ENCODE results near the gene C19orf81. TPM values are rescaled to one million over a fixed set of nuclear protein-coding genes. Genes with fewer than 3 reads are reported as not detected.

The C19orf81 gene
- total and polyA plus RNA-seq, 2 of the 13 experiments (the other 11 are each of a cell fraction or from before 2014, with no cell fraction given) = not detected

DNA sequence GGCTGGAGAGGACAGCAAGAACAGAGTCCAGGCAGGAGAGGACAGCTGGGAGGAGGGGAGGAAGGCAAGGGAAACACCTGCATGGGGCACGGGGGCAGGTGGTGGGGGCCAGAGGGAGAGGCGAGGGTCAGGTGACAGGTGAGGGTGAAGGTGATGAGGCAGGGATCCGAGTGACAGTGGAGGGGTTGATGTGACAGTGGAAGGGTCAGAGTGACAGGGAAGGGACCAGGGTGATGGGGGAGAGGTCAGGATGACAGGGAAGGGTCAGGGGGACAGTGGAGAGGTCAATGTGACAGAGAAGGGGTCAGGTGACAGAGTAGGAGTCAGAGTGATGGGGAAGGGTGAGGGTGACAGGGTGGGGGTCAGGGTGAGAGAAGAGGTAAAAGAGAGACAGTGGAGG lies 29.1 kb downstream of the C19orf81 start:
- CTCF ChIA-PET (ENCODE audit: low intra/inter-chr PET ratio, low total read pairs) = no interaction called here
- H3K79me2 ChIP-seq (ENCODE audit: insufficient read depth, low read length) = no peaks in the 10 kb centered on the region
- H3K9ac ChIP-seq (ENCODE audit: insufficient read depth, low read depth, low read length) = no peak overlapping the region
- no peaks in the 10 kb centered on the region for H3K36me3 ChIP-seq (replicated peaks in 1 of 2; ENCODE audit: control insufficient read depth in 1 of 2, insufficient read depth in 2 of 2, low read length in 2 of 2)
- H3K4me1 ChIP-seq (ENCODE audit: insufficient read depth, low read length) = no peaks in the 10 kb centered on the region
- in situ Hi-C loops (cut with HindIII; ENCODE audit: extremely low pct_ligation_motif_present, low pct_unique_long_range_greater_than_20kb) (no loop called here), intact Hi-C loops (cut with micrococcal nuclease; ENCODE audit: unreplicated experiment) (no loop called here)
- DNase-seq (ENCODE audit: low spot score) (no peak), ATAC-seq (no peak), FAIRE-seq (no peak)
- H3K9me3 ChIP-seq (ENCODE audit: low read length) = no peaks in the 10 kb centered on the region
- no peak overlapping the region for H3K4me2 ChIP-seq (ENCODE audit: low read depth, low read length)
- no peak overlapping the region for H3K27ac ChIP-seq (ENCODE audit: extremely low read length, insufficient read depth, low read length)
- BruUV-seq (replicated peaks) = no TSS peak
- H3K27me3 ChIP-seq (ENCODE audit: control insufficient read depth in 1 of 2, insufficient read depth in 2 of 2, low read length in 2 of 2) = peaks cover 2 to 17% of the 10 kb centered on the region in 2 experiments; a peak in 3 of 5 replicates
- POLR2A ChIA-PET = no interaction called here
- H2AFZ ChIP-seq (ENCODE audit: low read length) = no peak overlapping the region
- WGBS (ENCODE audit: low lambda C conversion rate) = 3% methylated on average over 3 of the region's 3 CpGs
- H4K20me1 ChIP-seq (ENCODE audit: insufficient read depth, low read length) = no peaks in the 10 kb centered on the region
- TF ChIP-seq CREB1 (IDR thresholded peaks at IDR 0.05) = peak; percentile 13; the same call in 1 of the 2 replicates
- no peak for TF ChIP-seq CREB1 (CRISPR knock-in tag; IDR thresholded peaks at IDR 0.05)
- TF ChIP-seq ZNF766 (CRISPR knock-in tag; IDR thresholded peaks at IDR 0.05; ENCODE audit: borderline replicate concordance) = no peak
- H3K4me3 ChIP-seq (replicated peaks in 1 of 3; ENCODE audit: insufficient read depth in 1 of 3, low read depth in 2 of 3, low read length in 3 of 3) = no peak overlapping the region

DNA sequence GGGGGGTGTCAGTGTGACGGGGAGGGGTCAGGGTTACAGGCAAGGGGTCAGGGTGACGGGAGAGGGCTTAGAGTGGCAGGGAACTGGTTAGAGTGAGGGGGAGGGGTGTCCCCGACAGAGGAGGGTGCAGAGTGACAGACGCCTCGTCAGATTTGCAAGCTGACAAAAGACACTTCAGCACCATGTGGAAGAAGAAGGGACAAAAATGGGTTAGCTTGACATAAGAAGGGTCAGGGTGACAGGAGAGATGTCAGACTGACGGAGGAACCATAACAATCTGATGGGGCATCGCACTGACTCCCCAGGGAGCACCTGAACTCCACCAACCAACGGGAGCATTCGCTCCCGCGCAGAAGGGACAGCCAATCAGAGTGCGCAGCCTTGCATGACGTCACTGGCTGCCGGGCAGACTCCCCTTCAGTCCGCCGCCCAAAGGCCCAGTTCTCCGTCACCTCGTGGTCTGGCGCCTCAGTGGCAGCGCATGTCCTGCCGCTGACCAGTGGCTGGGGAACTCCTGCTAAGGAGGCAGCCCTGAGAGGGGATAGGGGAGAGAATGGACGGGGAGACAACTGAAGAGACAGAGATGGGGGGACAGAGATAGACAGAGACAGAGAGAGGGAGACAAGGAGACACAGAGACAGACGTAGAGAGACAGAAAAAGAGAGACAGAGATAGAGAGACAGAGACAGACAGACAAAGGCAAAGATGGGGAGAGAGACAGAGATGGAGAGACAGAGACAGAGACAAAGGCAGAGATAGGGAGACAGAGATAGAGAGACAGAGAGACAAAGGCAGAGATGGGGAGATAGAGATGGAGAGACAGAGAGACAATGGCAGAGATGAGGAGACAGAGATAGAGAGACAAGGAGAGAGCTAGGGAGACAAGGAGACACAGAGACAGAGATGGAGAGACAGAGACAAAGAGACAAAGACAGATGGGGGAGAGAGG lies 30.2 kb downstream of the C19orf81 start:
- WGBS (ENCODE audit: low lambda C conversion rate) = 19% methylated on average over 17 of the region's 23 CpGs
- H2AFZ ChIP-seq (ENCODE audit: low read length) = no peak overlapping the region
- H3K27ac ChIP-seq (ENCODE audit: extremely low read length, insufficient read depth, low read length) = no peak overlapping the region
- ChIA-PET POLR2A (no interaction called here), CTCF (ENCODE audit: low intra/inter-chr PET ratio, low total read pairs) (no interaction called here)
- no peaks in the 10 kb centered on the region for H3K9me3 ChIP-seq (ENCODE audit: low read length)
- in situ Hi-C loops (cut with HindIII; ENCODE audit: extremely low pct_ligation_motif_present, low pct_unique_long_range_greater_than_20kb) = no loop called here
- H3K9ac ChIP-seq (ENCODE audit: insufficient read depth, low read depth, low read length) = no peak overlapping the region
- peaks cover 2 to 12% of the 10 kb centered on the region in 2 experiments; a peak in 3 of 5 replicates for H3K27me3 ChIP-seq (ENCODE audit: control insufficient read depth in 1 of 2, insufficient read depth in 2 of 2, low read length in 2 of 2)
- H3K4me2 ChIP-seq (ENCODE audit: low read depth, low read length) = no peak overlapping the region
- DNase-seq (ENCODE audit: low spot score) (peak; percentile 48), FAIRE-seq (peak; percentile 47), ATAC-seq (peak; percentile 88)
- intact Hi-C loops (cut with micrococcal nuclease; ENCODE audit: unreplicated experiment) = no loop called here
- no peaks in the 10 kb centered on the region for H3K79me2 ChIP-seq (ENCODE audit: insufficient read depth, low read length)
- H3K4me1 ChIP-seq (ENCODE audit: insufficient read depth, low read length) = no peaks in the 10 kb centered on the region
- no peaks in the 10 kb centered on the region for H3K36me3 ChIP-seq (replicated peaks in 1 of 2; ENCODE audit: control insufficient read depth in 1 of 2, insufficient read depth in 2 of 2, low read length in 2 of 2)
- no peaks in the 10 kb centered on the region for H4K20me1 ChIP-seq (ENCODE audit: insufficient read depth, low read length)
- no TSS peak for BruUV-seq (replicated peaks)
- H3K4me3 ChIP-seq (replicated peaks in 1 of 3; ENCODE audit: insufficient read depth in 1 of 3, low read depth in 2 of 3, low read length in 3 of 3) = no peak overlapping the region
- TF ChIP-seq CREB1 (IDR thresholded peaks at IDR 0.05) = peak; percentile 99
- peak; percentile 96 for TF ChIP-seq CREB1 (CRISPR knock-in tag; IDR thresholded peaks at IDR 0.05)
- TF ChIP-seq, protein P1, sequence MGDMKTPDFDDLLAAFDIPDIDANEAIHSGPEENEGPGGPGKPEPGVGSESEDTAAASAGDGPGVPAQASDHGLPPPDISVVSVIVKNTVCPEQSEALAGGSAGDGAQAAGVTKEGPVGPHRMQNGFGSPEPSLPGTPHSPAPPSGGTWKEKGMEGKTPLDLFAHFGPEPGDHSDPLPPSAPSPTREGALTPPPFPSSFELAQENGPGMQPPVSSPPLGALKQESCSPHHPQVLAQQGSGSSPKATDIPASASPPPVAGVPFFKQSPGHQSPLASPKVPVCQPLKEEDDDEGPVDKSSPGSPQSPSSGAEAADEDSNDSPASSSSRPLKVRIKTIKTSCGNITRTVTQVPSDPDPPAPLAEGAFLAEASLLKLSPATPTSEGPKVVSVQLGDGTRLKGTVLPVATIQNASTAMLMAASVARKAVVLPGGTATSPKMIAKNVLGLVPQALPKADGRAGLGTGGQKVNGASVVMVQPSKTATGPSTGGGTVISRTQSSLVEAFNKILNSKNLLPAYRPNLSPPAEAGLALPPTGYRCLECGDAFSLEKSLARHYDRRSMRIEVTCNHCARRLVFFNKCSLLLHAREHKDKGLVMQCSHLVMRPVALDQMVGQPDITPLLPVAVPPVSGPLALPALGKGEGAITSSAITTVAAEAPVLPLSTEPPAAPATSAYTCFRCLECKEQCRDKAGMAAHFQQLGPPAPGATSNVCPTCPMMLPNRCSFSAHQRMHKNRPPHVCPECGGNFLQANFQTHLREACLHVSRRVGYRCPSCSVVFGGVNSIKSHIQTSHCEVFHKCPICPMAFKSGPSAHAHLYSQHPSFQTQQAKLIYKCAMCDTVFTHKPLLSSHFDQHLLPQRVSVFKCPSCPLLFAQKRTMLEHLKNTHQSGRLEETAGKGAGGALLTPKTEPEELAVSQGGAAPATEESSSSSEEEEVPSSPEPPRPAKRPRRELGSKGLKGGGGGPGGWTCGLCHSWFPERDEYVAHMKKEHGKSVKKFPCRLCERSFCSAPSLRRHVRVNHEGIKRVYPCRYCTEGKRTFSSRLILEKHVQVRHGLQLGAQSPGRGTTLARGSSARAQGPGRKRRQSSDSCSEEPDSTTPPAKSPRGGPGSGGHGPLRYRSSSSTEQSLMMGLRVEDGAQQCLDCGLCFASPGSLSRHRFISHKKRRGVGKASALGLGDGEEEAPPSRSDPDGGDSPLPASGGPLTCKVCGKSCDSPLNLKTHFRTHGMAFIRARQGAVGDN (CRISPR knock-in tag; IDR thresholded peaks at IDR 0.05) = 0 out of 2 replicates have a peak, but pooled peaks have one; percentile 15
- no peak for TF ChIP-seq PCBP1 (IDR thresholded peaks at IDR 0.05; ENCODE audit: borderline replicate concordance, low read depth, low read length)
- TF ChIP-seq, protein P2, sequence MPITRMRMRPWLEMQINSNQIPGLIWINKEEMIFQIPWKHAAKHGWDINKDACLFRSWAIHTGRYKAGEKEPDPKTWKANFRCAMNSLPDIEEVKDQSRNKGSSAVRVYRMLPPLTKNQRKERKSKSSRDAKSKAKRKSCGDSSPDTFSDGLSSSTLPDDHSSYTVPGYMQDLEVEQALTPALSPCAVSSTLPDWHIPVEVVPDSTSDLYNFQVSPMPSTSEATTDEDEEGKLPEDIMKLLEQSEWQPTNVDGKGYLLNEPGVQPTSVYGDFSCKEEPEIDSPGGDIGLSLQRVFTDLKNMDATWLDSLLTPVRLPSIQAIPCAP (CRISPR knock-in tag; IDR thresholded peaks at IDR 0.05; ENCODE audit: low read depth) = no peak
- TF ChIP-seq IKZF4 (CRISPR knock-in tag; IDR thresholded peaks at IDR 0.05; ENCODE audit: borderline replicate concordance, low read depth, not compliant biosample characterization) = no peak
- TF ChIP-seq ATF7 (IDR thresholded peaks at IDR 0.05) = peak; percentile 98
- no peak for TF ChIP-seq ATF7 (CRISPR knock-in tag; IDR thresholded peaks at IDR 0.05)

Data from HepG2 (cell line).